Large intestine (tissue), 3 donors: ENCODE results near the gene TBC1D16. TPM values are rescaled to one million over a fixed set of nuclear protein-coding genes. Genes with fewer than 3 reads are reported as not detected.

Source experiments
- DNase-seq, 2 donors: peaks; one replicate each; pipeline versions ENCODE4 v3.0.0 to v3.0.0-alpha.2; 2013
- H3K27ac ChIP-seq: one replicate; pipeline ENCODE4 v1.5.1; 2013; ENCODE audit warnings: low read length
- H3K27me3 ChIP-seq: 2 replicates; pipeline ENCODE4 v1.6.1; 2013; ENCODE audit warnings: low read length; ENCODE audit not compliant: control insufficient read depth, insufficient read depth
- H3K36me3 ChIP-seq: 2 replicates; pipeline ENCODE4 v1.6.1; 2013; ENCODE audit warnings: low read length; ENCODE audit not compliant: control insufficient read depth, insufficient read depth
- H3K4me1 ChIP-seq: one replicate; pipeline ENCODE4 v1.6.1; 2013; ENCODE audit warnings: low read length; ENCODE audit not compliant: control insufficient read depth, insufficient read depth
- H3K4me3 ChIP-seq: one replicate; pipeline ENCODE4 v1.5.1; 2013; ENCODE audit warnings: low read length
- H3K9me3 ChIP-seq: one replicate; pipeline ENCODE4 v1.6.1; 2013; ENCODE audit warnings: mild to moderate bottlenecking, low read depth, low read length, moderate library complexity; ENCODE audit not compliant: control insufficient read depth
- WGBS: methylation state at CpG from one replicate; pipeline ENCODE4 v1.1.5; 2013; ENCODE audit warnings: low lambda C conversion rate; ENCODE audit not compliant: insufficient coverage; 5-methylcytosine and 5-hydroxymethylcytosine counted together
- polyA plus RNA-seq: library from polyadenylated mRNA; unstranded; fragments of 120-200 nt; gene quantifications from one replicate; pipeline ENCODE4 v1.2.1, GENCODE V29; 2013

The TBC1D16 gene
- polyA plus RNA-seq, 1 donor: 29.9 TPM

GRCh38 chr17:80068301-80069222 lies 32.9 kb upstream of the TBC1D16 start:
- no CpG with 5 or more reads among the region's 23 CpGs for WGBS
- no peak overlapping the region for H3K4me3 ChIP-seq
- no peak overlapping the region for H3K27ac ChIP-seq
- H3K36me3 ChIP-seq: no peaks in the 10 kb centered on the region
- peak in 1 of 2 donors; percentile 12 for DNase-seq
- H3K27me3 ChIP-seq: no peaks in the 10 kb centered on the region
- H3K9me3 ChIP-seq: no peaks in the 10 kb centered on the region
- peaks cover 4% of the 10 kb centered on the region for H3K4me1 ChIP-seq

GRCh38 chr17:80067393-80067986 lies 31.8 kb upstream of the TBC1D16 start:
- Histone ChIP-seq H3K36me3 (no peaks in the 10 kb centered on the region), H3K4me3 (no peak overlapping the region)
- 92% methylated on average over 2 of the region's 31 CpGs for WGBS

GRCh38 chr17:80065478-80066170 lies 30.0 kb upstream of the TBC1D16 start:
- peaks cover 4% of the 10 kb centered on the region for H3K4me1 ChIP-seq
- no peaks in the 10 kb centered on the region for H3K9me3 ChIP-seq
- no peak overlapping the region for H3K27ac ChIP-seq
- H3K27me3 ChIP-seq: no peaks in the 10 kb centered on the region
- DNase-seq: no peak
- no CpG with 5 or more reads among the region's 32 CpGs for WGBS
- H3K4me3 ChIP-seq: no peak overlapping the region
- H3K36me3 ChIP-seq: no peaks in the 10 kb centered on the region

More at GRCh38 chr17:80067393-80067986, 31.8 kb upstream of the TBC1D16 start:
- no peak overlapping the region for H3K27ac ChIP-seq
- no peaks in the 10 kb centered on the region for H3K27me3 ChIP-seq
- no peak for DNase-seq
- H3K4me1 ChIP-seq: peaks cover 4% of the 10 kb centered on the region
- no peaks in the 10 kb centered on the region for H3K9me3 ChIP-seq

GRCh38 chr17:80064696-80065095 lies 29.0 kb upstream of the TBC1D16 start:
- no CpG with 5 or more reads among the region's 8 CpGs for WGBS
- Histone ChIP-seq H3K4me3 (no peak overlapping the region), H3K27ac (no peak overlapping the region), H3K4me1 (peaks cover 4% of the 10 kb centered on the region), H3K27me3 (no peaks in the 10 kb centered on the region), H3K9me3 (no peaks in the 10 kb centered on the region), H3K36me3 (no peaks in the 10 kb centered on the region)
- no peak for DNase-seq

GRCh38 chr17:80063830-80064585 lies 28.3 kb upstream of the TBC1D16 start:
- no peak overlapping the region for H3K27ac ChIP-seq
- no peak overlapping the region for H3K4me3 ChIP-seq
- no peaks in the 10 kb centered on the region for H3K27me3 ChIP-seq
- no peaks in the 10 kb centered on the region for H3K9me3 ChIP-seq
- DNase-seq: no peak
- no CpG with 5 or more reads among the region's 27 CpGs for WGBS
- H3K4me1 ChIP-seq: peaks cover 4% of the 10 kb centered on the region
- H3K36me3 ChIP-seq: no peaks in the 10 kb centered on the region

GRCh38 chr17:80061421-80061820 lies 25.7 kb upstream of the TBC1D16 start:
- no peaks in the 10 kb centered on the region for H3K9me3 ChIP-seq
- H3K4me1 ChIP-seq: no peaks in the 10 kb centered on the region
- WGBS: no CpG with 5 or more reads among the region's 12 CpGs

GRCh38 chr17:80060644-80061043 lies 25.0 kb upstream of the TBC1D16 start:
- H3K27ac ChIP-seq: no peak overlapping the region
- whole genome bisulfite sequencing: no CpG with 5 or more reads among the region's 4 CpGs
- DNase-seq: no peak
- no peaks in the 10 kb centered on the region for H3K9me3 ChIP-seq
- no peaks in the 10 kb centered on the region for H3K27me3 ChIP-seq
- no peaks in the 10 kb centered on the region for H3K4me1 ChIP-seq
- no peak overlapping the region for H3K4me3 ChIP-seq
- peaks cover 3% of the 10 kb centered on the region for H3K36me3 ChIP-seq

More at GRCh38 chr17:80061421-80061820, 25.7 kb upstream of the TBC1D16 start:
- Histone ChIP-seq H3K36me3 (peaks cover 3% of the 10 kb centered on the region), H3K27me3 (no peaks in the 10 kb centered on the region), H3K27ac (no peak overlapping the region), H3K4me3 (no peak overlapping the region)
- no peak for DNase-seq

GRCh38 chr17:80058311-80058955 lies 22.8 kb upstream of the TBC1D16 start:
- 96% methylated on average over 5 of the region's 28 CpGs for WGBS
- no peaks in the 10 kb centered on the region for H3K9me3 ChIP-seq
- H3K36me3 ChIP-seq: peaks cover 3% of the 10 kb centered on the region
- no peaks in the 10 kb centered on the region for H3K4me1 ChIP-seq
- no peak for DNase-seq
- H3K4me3 ChIP-seq: no peak overlapping the region
- no peak overlapping the region for H3K27ac ChIP-seq
- H3K27me3 ChIP-seq: no peaks in the 10 kb centered on the region

GRCh38 chr17:80055597-80055996 lies 19.9 kb upstream of the TBC1D16 start:
- Histone ChIP-seq H3K27ac (no peak overlapping the region), H3K4me1 (no peaks in the 10 kb centered on the region), H3K9me3 (no peaks in the 10 kb centered on the region), H3K4me3 (no peak overlapping the region), H3K27me3 (no peaks in the 10 kb centered on the region), H3K36me3 (peaks cover 3% of the 10 kb centered on the region)
- no CpG with 5 or more reads among the region's 9 CpGs for WGBS
- DNase-seq: no peak
